Keratinocyte (primary cell): Measurements from ENCODE around the gene RNF144A.

ENCODE experiments used
- CTCF ChIP-seq, 3 experiments: IDR thresholded peaks in 1 of 3; conservative IDR thresholded peaks in 1 of 3; optimal IDR thresholded peaks in 1 of 3; 2 replicates in 2 of 3; 3 replicates in 1 of 3; pipeline versions ENCODE3 to v1.5.1; 2011; ENCODE audit warnings: low read length in 3 of 3, mild to moderate bottlenecking in 3 of 3, moderate library complexity in 2 of 3, control low read depth in 1 of 3, inconsistent platforms in 1 of 3; ENCODE audit not compliant: insufficient read depth in 2 of 3; ENCODE audit errors: extremely low read depth in 1 of 3
- EZH2 ChIP-seq: IDR thresholded peaks from one replicate; pipeline ENCODE4 v1.6.1; 2012; ENCODE audit warnings: inconsistent platforms, mild to moderate bottlenecking, low read length, moderate library complexity

GRCh38 chr2:6916736-6917070, 509 bp upstream of the RNF144A start:
- TF ChIP-seq CTCF (optimal IDR thresholded peaks at IDR 0.05 in 1 of 3, IDR thresholded peaks at IDR 0.05 in 1 of 3, conservative IDR thresholded peaks at IDR 0.05 in 1 of 3; ENCODE audit: extremely low read depth in 1 of 3, insufficient read depth in 2 of 3, low read length in 3 of 3), result no peak
- TF ChIP-seq EZH2, result no peak
